Bronchial epithelial cell (primary cell): ENCODE measurements around the gene POMGNT2. TPM values are rescaled to one million over a fixed set of nuclear protein-coding genes. Genes with fewer than 3 reads are reported as not detected.
"Not testable (repeated sequence)": the region's sequence is repeated elsewhere in the genome, so short reads cannot be mapped to it uniquely, and the experiment has no call there.

ENCODE experiments used
- DNase-seq: peaks from one replicate; pipeline ENCODE4 v3.0.0-alpha.2; 2010; ENCODE audit warnings: low read depth
- FAIRE-seq: peaks from 2 replicates; lab custom pipeline; 2011; peaks lifted over from hg19 to GRCh38; lab: Jason Lieb, UNC
- H3K27me3 ChIP-seq: 2 replicates; pipeline ENCODE4 v1.5.1; 2011; ENCODE audit warnings: low read length; ENCODE audit not compliant: control insufficient read depth, insufficient read depth
- H3K36me3 ChIP-seq: 2 replicates; pipeline ENCODE4 v1.5.1; 2011; ENCODE audit warnings: low read length; ENCODE audit not compliant: control insufficient read depth, insufficient read depth
- H3K4me3 ChIP-seq: 2 replicates; pipeline ENCODE4 v1.5.1; 2011; ENCODE audit warnings: mild to moderate bottlenecking, low read depth, low read length, control low read depth
- CTCF ChIP-seq: IDR thresholded peaks from 2 replicates; pipeline ENCODE4 v1.5.1; 2011; ENCODE audit warnings: mild to moderate bottlenecking, moderate library complexity, low read length, control low read depth, inconsistent platforms; ENCODE audit not compliant: insufficient read depth, severe bottlenecking
- total RNA-seq: library from RNA; depleted of rRNA; stranded (reverse); fragments of >200 nt; gene quantifications from 2 replicates; pipeline ENCODE4 v1.2.1, GENCODE V29; 2014

POMGNT2 gene
- total RNA-seq, 1 donor from 2014 or later = 8.2 TPM

- Histone ChIP-seq H3K4me3 (no peak overlapping the region), H3K27me3 (no peaks in the 10 kb centered on the region), H3K36me3 (no peaks in the 10 kb centered on the region)
- no peak for DNase-seq
- TF ChIP-seq CTCF = no peak
- no peak for FAIRE-seq
Measured at GRCh38 chr3:43046583-43046982, 59.3 kb downstream of the POMGNT2 start.

- H3K27me3 ChIP-seq, DNase-seq, FAIRE-seq, H3K36me3 ChIP-seq, H3K4me3 ChIP-seq: not testable (repeated sequence)
Measured at GRCh38 chr3:43045079-43045478, 60.8 kb downstream of the POMGNT2 start.

- Histone ChIP-seq H3K27me3 (no peaks in the 10 kb centered on the region), H3K4me3 (no peak overlapping the region), H3K36me3 (no peaks in the 10 kb centered on the region)
- FAIRE-seq (no peak), DNase-seq (no peak)
- TF ChIP-seq CTCF = no peak
Measured at GRCh38 chr3:43043793-43044192, 62.1 kb downstream of the POMGNT2 start.

GRCh38 chr3:43043071-43043766 is 62.7 kb downstream of the POMGNT2 start:
- Histone ChIP-seq H3K4me3 (no peak overlapping the region), H3K36me3 (no peaks in the 10 kb centered on the region), H3K27me3 (no peaks in the 10 kb centered on the region)
- TF ChIP-seq CTCF = no peak
- DNase-seq (peak; percentile 4), FAIRE-seq (no peak)

- FAIRE-seq (no peak), DNase-seq (no peak)
- H3K27me3 ChIP-seq = peaks cover 2% of the 10 kb centered on the region
- no peak for TF ChIP-seq CTCF
- H3K36me3 ChIP-seq = no peaks in the 10 kb centered on the region
- H3K4me3 ChIP-seq = no peak overlapping the region
Measured at GRCh38 chr3:43041517-43041916, 64.4 kb downstream of the POMGNT2 start.

GRCh38 chr3:43038010-43038409 is 67.9 kb downstream of the POMGNT2 start:
- no peak for FAIRE-seq

More at GRCh38 chr3:43038010-43038409, 67.9 kb downstream of the POMGNT2 start:
- Histone ChIP-seq H3K36me3 (no peaks in the 10 kb centered on the region), H3K4me3 (no peak overlapping the region), H3K27me3 (peaks cover 2% of the 10 kb centered on the region)
- no peak for TF ChIP-seq CTCF
- DNase-seq = no peak
